HG03457 (cell line): ENCODE results near the gene ID2.

Experiments used
- ATAC-seq: cut with Tn5 transposase; IDR thresholded peaks from one replicate; pipeline ENCODE4 v1.9.1; 2021; ENCODE audit warnings: moderate number of reproducible peaks; ENCODE audit not compliant: unreplicated experiment

The ID2 gene

DNA sequence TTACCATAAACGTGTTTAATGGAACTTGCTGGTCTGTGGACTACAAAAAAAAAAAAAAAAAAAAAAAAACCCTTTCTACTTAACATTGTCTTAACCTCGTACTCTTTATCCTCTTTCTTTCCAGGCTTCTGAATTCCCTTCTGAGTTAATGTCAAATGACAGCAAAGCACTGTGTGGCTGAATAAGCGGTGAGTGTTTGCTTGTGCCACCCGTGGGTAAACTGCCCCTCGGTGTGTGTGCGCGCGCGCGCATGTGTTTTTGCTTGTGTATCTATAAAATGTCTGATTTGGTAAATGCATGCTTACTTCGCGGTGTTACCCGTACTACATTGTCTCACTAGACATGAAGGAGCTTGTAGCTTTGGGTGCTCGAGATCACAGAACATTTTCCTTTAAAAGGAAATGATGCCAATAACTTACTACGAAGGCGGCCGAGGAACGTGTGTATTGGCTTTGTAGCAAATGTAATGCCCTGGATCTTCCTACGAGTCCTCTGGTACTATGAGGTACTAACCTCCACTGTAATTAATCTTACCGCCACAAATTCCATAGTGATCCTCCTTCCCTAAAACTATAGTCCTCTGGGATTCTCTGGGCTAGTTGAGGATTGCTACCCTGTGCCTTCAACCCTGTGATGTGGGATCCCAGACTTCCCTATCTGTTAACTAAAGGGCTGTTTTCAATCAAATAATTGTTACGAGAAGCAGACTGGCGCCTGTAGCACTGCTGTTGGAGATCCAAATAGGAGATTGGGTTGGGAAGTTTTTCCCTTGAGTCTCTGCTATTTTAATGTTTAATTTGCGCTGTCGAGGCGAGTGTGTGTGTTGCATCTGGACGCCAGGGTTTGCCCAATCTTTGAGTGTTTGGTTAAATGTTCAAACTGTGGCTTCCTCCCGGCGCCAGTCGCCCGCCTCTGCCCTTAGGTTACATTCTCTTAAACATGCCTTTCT lies 1.1 kb downstream of the ID2 start:
- ATAC-seq = no peak

DNA sequence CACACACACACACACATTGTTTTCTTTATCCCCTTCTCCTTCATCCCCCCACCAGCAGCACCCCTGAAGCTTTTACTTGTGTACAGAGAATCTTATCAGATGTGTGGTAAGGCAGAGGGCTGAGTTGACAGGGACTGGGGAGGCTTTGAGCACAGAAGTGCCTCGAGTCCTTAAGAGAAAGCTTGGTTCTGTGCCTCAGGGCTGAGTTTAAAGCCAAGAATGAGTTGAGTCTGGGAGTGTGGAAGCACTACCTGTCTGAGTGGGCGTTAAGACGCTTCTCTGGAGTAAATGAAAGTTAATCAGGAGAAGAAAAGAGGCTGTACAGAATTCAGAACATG lies 2.7 kb downstream of the ID2 start:
- no peak for ATAC-seq

DNA sequence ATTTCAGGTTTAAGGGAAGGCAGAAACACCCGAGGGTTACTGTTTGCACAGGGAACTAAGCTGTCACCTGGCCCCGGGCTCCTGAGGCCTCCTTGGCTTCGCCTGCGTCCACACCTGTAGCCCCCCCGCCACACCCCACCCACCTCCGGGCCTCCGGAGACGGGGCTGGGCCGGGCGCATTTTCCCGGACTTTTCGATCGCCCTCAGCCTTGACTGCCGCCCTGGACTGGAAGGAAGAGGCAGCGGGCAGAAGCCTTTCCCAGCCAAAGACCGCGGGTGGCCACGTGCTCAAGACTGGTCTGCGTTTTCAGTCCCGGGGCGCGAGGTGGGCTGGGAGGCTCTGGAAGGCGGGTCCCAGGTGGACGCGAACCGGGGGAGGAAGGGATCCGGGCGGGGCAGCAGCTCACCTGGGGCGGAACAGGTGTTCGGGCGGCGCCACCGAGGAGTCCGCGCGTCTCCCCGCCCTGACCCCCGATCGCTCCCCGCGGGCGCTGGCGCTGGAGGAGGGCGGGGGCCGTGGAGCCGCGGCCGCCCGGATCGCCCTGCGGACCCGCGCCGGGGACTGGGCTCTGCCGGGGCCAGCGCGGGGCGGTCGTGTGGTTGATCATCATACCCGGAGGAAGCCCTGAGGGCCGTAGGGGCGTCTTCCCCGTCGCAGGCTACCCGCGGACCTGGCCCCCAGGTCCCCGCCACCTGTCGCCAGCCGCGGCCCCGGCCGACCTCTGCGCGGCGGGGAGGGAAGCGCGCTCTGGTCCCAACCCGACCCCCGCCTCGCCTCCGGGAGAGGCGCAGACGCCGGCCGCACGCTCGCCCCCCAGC lies 3.2 kb downstream of the ID2 start:
- no peak for ATAC-seq

DNA sequence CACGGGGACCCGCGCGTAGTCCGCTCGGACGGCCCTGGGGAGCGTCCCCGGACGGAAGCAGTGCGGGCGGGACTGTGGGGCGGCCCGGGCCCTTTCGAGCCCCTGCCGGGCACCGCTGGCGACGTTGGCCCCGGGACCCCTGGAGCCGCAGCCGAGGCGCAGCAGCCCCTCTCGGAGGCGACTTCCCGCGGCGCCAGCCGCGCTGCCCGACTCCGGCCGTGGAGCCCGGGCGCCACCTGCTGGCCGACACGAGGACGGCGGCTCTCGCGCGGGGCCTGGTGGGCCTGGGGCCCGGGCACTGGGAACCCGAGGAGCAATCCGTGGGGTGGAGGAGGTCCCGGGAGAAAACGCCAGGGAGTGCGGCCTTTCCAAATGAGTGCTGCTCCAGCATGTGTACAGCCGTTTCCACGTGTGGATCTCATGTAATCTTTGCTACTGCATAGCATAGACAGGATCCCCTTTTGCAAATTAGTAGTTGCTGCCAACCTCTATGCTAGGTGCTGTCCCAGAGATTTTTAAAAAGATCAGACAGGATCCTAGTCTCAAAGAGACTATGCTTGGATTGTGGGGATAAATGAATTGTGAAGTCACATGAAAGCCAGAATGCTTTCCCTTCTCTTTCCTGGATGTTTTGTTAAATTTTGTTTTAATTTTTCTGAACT lies 4.0 kb downstream of the ID2 start:
- peak; percentile 29 for ATAC-seq

DNA sequence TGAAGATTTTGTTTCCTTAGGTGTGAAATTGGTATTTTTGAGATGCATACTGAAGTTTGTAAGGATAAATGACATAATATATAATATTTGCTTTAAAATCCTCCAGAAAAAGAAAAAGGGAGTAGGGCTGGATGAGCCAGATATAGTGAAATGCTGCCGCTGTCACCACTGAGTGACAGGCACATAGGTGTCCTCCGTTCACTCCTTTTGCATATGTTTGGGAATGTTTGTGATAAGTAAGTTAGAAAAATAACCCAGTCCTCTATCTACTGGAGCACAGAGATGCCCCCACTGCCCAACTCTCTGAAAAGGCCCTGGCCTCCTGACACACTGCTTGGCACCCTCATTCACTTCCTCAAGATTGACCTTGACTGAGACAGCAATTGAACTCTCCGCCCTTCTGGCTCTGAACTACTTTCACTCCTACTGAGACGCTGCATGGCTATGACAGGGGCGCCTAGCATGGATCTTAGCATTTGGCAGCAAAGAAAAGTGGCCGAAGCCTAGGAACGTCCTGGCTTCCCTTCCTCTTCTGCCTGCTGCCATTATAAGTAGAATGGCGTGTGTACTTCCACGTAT lies 10.1 kb downstream of the ID2 start:
- no peak for ATAC-seq

DNA sequence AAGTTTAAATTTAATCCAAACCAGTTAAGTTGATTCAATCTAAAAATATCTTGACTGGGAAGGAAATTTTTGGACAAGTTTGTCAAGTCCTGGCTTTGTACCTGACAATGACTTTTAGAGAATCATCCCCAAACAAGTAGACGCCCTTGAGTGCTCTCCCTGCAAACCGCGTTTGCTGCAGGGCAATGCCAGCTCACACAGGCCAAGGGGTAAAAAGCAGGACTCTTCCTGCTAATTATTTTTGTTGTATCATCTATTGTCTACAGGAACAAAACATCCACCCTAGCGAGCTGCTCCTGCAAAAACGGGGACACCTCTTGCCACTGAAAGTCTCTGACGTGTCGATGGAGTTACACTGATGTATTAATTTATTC lies 10.9 kb downstream of the ID2 start:
- ATAC-seq = no peak

DNA sequence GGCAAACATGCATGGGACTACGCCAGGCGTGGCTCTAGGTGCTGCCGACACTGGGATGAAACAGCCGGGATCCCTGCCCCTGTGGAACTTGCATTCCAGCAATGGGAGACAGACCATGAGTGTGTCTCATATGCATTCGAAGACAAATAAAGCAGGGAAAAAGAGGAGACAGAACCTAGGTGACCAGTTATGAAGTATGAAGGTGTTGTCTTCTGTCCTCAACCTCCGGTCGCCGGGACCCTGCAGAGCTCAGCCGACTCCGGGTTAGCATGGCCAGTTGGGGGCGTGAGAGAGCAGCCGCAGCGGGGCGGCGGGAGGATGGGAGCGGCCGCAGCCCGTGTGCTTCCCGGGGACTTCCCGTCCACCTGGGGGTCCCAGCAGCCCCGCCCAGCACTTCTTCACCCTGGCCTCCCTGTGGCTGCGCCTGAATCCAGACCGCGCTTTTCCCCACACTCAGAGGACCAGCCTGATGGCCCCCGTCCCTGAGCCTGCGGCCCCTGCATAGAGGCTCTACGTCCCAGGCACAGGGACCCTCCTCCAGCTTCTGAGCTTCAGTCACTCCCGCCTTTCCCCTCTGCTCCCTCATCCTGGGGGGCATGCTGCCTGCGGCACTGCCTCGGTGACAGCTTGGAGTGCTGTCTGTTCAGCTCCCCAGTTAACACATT lies 11.4 kb downstream of the ID2 start:
- no peak for ATAC-seq

DNA sequence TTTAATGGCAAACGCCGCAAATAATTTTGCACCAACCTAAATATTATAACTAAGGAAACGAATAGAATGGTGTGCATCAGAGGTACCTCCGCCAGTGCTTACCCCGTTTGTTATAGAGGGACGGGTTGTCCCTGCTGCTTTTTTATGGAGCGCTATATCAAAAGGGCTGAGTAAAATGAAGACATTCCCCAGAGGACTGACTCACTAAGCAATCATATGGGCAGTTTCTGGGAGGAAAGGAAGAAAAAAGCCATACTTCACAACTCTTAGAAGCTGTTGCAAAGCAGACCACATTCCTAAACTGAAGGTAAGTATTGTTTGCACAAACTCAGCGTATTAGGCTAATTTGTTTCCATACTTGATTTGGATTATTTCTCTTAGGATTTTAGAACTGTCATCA lies 12.9 kb downstream of the ID2 start:
- no peak for ATAC-seq

DNA sequence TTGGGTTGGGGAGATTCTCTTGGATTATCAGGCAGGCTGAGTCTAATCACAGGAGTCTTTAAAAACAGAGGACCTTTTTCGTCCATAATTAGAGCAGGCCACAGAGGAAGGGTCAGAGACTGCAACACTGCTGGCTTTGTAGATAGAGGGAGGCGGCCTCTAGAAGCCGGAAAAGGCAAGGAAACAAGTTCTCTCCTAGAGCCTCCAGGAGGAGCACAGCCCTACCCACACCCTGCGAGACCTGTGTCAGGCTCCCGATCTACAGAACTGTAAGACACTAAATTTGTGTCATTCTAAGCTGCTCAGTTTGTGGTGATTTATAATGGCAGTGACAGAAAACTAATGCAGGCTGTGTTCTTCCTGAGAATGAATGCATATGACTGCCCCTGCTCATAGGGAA lies 15.3 kb downstream of the ID2 start:
- no peak for ATAC-seq

DNA sequence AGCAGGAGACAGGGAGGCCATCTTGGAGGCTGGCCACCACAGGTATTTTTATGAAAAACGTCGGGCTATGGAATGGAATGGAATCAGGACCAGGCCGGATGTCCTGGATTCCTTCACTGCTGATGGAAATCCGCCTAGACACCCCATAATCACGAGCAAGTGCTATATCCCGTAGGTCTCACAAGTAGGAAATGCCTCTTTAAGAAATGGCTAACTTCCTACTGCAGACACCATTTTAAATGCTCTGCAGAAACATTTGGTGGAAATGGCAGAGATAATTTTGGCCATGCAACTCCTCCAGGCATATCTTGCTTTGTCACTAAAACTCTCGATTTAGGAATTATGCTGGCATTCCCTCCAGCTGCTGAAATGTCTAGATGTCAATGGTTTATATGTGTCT lies 18.0 kb downstream of the ID2 start:
- ATAC-seq = no peak

DNA sequence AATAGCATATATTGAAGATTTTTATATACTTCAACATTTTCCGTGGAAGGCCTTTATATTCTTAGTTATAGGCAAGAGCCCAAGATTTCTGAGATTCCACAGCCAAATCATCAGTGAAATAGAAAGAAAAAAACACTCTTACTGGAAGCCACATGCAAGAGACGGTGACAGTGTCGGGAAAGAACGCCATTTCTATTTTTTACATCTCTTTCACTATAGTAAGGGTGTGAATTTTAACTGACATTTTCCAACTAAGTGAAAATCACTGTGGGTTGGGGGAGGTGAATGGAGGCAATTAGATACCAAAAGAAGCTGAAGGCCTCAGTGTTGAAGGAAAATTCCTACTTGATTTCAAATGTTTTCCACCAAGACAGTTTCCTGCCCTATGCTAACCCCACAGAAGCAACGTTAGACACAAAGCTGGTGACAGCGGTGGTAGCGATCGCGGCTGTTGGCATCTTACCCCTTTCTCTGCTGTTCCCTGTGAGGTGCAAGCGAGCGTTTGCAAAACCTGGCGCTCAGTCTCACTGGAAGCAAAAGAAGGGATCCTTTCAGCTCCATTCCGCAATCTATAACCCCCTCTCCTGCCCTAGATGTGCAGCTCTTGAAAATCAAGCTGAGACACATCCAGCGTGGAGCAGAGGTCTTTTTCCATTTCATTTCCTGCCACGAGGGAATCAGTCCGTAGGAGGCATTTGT lies 20.0 kb downstream of the ID2 start:
- no peak for ATAC-seq

DNA sequence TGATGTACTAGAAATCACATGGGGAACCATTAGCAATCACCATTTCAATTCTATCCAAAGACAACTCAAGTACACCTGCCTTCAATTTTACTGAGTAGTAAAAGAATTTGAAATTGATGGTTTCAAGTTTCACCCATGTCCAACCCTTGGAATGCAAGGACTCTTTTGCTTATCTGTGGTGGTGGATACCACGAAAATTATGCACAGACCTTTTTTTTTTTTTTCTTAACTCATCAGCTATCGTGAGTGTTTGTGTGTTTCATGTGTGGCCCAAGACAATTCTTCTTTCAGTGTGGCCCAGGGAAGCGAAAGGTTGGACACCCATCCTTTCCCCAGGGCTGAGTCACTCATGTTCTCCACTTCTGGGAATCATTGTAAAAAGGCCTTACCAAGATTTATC lies 23.1 kb downstream of the ID2 start:
- ATAC-seq = no peak

DNA sequence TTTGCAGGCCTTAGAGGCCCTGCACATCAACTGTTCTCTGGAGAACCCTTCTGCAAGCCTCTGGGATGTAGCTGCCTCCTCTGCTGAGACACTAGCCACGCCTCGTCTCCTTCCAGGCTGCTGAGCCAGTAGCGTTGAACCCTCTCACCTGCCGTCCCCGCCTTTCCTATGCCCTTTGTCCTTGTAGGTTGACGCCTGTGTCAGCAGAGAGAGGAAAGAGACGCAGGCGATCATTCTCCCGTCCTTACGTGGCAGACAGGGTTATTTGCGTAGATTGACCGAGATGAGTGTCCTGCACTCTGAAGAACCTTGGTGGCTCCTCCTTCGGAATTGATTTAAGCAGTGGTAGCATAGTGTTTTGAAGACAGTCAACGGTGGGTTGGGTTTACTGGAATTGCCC lies 27.8 kb downstream of the ID2 start:
- ATAC-seq = no peak

DNA sequence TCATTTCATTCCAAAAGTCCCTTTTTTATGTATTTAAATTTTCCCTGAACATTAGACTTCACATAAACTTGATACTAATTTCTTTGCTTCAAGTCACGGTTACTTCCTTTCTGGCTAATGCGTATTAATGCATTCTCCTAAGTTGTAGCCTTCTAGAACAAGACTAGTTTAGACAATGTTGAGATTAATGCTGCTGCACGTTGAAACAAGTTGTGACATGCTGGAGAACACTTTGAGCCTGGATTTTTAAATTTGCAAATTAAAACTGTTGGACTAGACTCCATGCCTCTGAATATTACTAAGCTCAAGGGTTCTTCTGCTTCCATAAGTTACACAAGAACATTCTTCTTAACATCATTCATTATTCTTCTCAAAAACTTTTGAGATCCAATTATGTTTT lies 29.1 kb downstream of the ID2 start:
- no peak for ATAC-seq

DNA sequence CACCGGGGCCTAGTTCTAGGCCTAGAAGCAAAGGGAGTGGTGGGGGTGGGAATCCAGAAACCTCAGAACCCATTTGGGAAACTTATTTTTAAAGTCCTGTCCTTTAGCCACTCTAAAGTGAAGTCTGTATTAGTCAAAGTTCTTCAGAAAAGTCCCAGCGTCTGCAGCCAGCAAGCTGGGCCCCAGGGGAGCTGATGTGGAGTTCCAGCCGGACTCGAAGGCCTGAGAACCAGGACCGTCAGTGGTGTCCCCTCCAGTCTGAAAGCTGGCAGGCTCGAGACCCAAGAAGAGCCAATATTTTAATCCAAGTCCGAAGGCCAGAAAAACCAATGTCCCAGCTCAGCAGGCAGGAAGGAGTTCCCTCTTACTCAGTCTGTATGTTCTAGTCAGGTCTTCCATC lies 32.4 kb downstream of the ID2 start:
- ATAC-seq = no peak

DNA sequence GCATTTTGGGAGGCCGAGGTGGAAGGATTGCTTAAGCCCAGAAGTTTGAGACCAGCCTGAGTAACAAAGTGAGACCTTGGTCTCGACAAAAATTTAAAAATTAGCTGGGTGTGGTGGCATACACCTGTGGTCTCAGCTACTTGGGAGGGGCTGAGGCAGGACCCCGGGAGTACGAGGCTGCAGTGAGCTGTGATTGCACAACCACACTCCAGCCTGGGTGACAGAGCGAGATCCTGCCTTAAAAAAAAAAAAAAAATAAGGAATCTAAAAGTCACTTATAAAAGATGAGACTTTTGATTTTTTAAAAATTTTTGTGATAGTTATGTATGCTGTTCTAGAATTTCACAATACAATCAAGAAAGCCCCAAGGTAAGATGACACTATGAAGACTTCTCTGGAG lies 33.1 kb downstream of the ID2 start:
- ATAC-seq = no peak

DNA sequence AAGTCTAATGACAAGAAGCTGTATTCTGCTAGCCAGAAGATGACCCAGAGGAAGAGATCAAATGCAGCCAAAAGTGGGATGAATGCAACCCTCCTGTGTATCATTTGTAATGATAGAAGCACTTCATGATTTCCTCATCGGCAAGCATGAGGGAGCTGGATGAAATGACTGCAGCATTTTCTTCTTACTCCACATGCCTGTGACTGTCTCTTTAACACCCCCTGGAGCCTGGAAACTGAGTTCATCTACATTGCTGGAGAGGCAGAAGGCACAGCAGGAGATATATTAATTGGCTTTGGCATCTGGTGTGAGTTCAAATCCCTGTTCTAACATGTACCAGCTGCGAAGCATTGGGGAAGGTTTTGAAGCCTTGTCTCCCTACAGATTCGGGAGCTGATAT lies 37.7 kb downstream of the ID2 start:
- no peak for ATAC-seq

DNA sequence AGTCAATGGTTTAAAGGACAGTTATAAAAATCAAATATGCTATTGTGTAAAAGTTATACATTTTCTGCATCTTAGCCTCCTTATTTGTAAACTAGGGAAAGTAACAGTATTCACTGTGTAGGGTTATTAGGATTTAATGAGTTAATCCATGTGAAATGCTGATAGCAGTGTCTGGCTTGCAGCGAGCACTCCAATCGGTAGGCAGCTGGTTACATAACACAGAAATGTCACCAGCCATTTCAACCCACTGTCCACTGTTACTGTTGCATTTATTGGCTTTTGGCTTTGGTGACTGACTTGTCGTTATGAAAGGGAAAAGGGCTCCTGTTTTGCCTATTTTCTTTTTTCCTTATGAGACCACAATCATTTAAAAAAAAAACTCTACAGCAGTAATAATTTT lies 38.9 kb downstream of the ID2 start:
- ATAC-seq = no peak

DNA sequence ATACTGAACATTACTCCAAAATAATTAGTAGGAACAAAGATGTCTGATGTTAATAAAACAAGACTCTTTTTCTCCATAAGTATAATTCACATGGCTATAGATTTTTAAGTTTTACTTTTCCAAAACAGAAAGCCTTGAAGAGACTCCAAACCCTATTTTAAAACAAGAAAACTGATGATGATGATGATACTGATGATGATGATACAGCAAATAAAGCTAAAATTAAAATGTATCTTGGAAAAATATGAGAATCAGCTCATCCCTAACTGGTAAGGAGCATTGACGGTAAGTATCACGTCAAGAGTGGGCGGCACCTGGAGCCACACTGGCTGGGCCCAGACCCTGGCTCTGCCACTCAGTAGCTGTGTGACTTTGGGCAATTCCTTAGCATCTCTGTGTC lies 39.6 kb downstream of the ID2 start:
- no peak for ATAC-seq

DNA sequence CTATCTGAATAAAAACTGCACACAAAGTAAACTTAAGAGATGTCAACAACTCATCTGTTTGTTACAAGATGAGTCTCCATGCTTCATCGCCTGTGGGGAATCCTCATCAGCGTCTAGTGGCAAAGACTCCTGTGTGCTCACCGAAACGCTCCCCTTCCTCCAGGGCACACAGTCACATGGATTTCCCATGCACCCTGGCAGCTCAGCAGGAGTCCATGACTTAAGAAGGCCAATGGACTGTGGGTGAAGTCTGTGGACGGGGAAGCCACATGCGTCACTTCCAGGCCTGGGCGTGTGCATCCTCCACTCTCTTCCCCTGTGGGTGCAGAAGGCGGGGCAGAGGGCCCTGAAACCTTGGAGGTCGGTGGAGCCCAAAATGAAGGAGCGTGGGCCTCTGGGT lies 41.1 kb downstream of the ID2 start:
- no peak for ATAC-seq
